Esophagus muscularis mucosa (tissue), 4 donors: ENCODE results near the gene TMEM11.

Experiments
- CTCF ChIP-seq, 3 experiments: fragments of 200-600 bp in 2 of 3; fragments of 450-650 bp in 1 of 3; sonication (generic) in 2 of 3; IDR thresholded peaks; one replicate each; pipeline ENCODE4 v1.5.1; 2017 to 2019; ENCODE audit warnings: antibody characterized with exemption in 3 of 3, mild to moderate bottlenecking in 2 of 3, moderate library complexity in 1 of 3
- EP300 ChIP-seq: sonication (generic); formaldehyde crosslinking; IDR thresholded peaks from one replicate; pipeline ENCODE4 v1.6.1; 2017; ENCODE audit warnings: antibody characterized with exemption
- POLR2AphosphoS5 ChIP-seq, 2 donors: sonication (generic); formaldehyde crosslinking; IDR thresholded peaks; one replicate each; pipeline ENCODE4 v1.6.1; 2017; ENCODE audit warnings: antibody characterized with exemption in 2 of 2

DNA sequence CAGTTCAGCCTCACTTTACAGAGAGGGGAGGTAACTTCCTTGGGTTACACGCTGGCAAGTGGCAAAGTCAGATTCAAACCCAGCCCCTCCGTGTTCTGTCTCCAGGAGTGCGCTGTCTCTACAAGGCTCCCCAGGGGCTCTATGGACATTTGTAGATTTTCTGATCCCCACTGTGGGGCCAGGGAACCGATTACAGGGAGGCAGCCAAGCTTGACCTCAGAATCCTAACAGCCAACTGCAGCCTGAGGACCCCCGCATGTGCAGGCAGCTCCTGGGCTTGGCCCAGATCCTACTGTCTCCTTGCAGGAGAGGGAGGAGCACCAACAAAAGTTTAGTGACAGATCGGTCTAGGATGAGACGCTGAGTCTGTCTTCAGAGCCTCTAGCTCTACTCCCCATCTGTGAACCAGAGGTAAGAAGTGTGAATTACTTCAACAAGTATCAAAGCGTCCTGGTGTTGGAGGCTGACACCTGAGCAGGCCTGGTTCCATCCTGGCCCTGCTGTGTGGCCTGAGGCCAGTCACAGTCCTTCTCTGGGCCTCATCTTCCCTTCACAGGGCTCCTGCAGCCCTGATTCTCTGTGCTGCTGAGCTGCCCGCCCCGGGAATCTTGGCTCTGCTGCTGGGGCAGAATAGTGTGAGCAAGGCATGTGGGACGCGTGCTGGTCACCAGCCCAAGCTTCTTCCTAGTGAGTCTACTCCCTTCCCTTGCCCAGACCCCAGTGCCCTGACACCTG is 48.5 kb upstream of the TMEM11 start:
- TF ChIP-seq POLR2AphosphoS5 (IDR thresholded peaks at IDR 0.05): no peak
- TF ChIP-seq CTCF (IDR thresholded peaks at IDR 0.05): no peak
- no peak for TF ChIP-seq EP300
